ENCODE results near the gene HNRNPA3. TPM values are rescaled to one million over a fixed set of nuclear protein-coding genes. Genes with fewer than 3 reads are reported as not detected.

The HNRNPA3 gene
- total and polyA plus RNA-seq, 2 of the 13 experiments (the other 11 are each of a cell fraction or from before 2014, with no cell fraction given) = 73.3 to 97.7 TPM

DNA sequence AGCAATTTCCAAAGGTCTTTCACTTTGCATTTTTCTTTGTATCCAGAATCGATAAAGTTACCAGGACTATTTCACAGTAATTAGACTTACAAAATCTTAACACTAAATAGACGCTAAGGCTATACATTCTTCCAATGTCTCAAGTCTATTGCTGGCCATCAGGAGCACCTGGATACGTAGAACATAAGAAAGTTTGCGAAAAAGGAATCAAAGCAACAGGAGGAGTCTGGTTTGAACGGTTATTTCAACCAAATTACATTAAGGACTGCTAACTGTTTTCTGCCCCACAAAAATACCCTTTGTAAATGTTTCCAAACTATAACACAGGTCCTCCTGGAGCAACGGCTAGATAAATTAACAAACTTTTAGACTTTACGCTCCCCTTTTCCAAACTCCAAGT is 1.4 kb upstream of the HNRNPA3 start:
- peak overlapping the region; percentile 99 for H3K9ac ChIP-seq (ENCODE audit: insufficient read depth, low read depth, low read length)
- no TSS peak for BruUV-seq (replicated peaks)
- H3K36me3 ChIP-seq (replicated peaks in 1 of 2; ENCODE audit: control insufficient read depth in 1 of 2, insufficient read depth in 2 of 2, low read length in 2 of 2) = peaks cover 4 to 9% of the 10 kb centered on the region in 2 experiments
- DNase-seq (ENCODE audit: low spot score) = no peak
- H4K20me1 ChIP-seq (ENCODE audit: insufficient read depth, low read length) = peaks cover 29% of the 10 kb centered on the region
- no peak for ATAC-seq
- peaks cover 55% of the 10 kb centered on the region for H3K79me2 ChIP-seq (ENCODE audit: insufficient read depth, low read length)
- 2% methylated on average over 7 of the region's 7 CpGs for WGBS (ENCODE audit: low lambda C conversion rate)
- H3K27me3 ChIP-seq (ENCODE audit: control insufficient read depth in 1 of 2, insufficient read depth in 2 of 2, low read length in 2 of 2) = no peaks in the 10 kb centered on the region; a peak in 1 of 5 replicates
- H3K4me2 ChIP-seq (ENCODE audit: low read depth, low read length) = peak overlapping the region; percentile 90
- POLR2A ChIA-PET = interaction anchor here (0.9 to 1.7 kb wide), 20 partner anchors 9 to 187 kb away, joined by 3 to 61 read pairs (median 14); partner anchors contain the start of gene NFE2L2
- CTCF ChIA-PET (ENCODE audit: low intra/inter-chr PET ratio, low total read pairs) = no interaction called here
- no peaks in the 10 kb centered on the region for H3K9me3 ChIP-seq (ENCODE audit: low read length)
- H3K4me3 ChIP-seq (replicated peaks in 1 of 3; ENCODE audit: insufficient read depth in 1 of 3, low read depth in 2 of 3, low read length in 3 of 3) = peak overlapping the region; percentile 58 to 86 (median 72)
- intact Hi-C loops (cut with micrococcal nuclease; ENCODE audit: unreplicated experiment) (no loop called here), in situ Hi-C loops (cut with HindIII; ENCODE audit: extremely low pct_ligation_motif_present, low pct_unique_long_range_greater_than_20kb) (loop anchor here (5.0 kb wide), 2 partner anchors 44 to 51 kb away; partner anchors contain the start of gene NFE2L2)
- no peak for FAIRE-seq
- H3K4me1 ChIP-seq (ENCODE audit: insufficient read depth, low read length) = peaks cover 41% of the 10 kb centered on the region
- no peak overlapping the region for H2AFZ ChIP-seq (ENCODE audit: low read length)
- H3K27ac ChIP-seq (ENCODE audit: extremely low read length, insufficient read depth, low read length) = peak overlapping the region; percentile 97
- TF ChIP-seq SALL2 (CRISPR knock-in tag; IDR thresholded peaks at IDR 0.05) (no peak), ZNF205 (CRISPR knock-in tag; IDR thresholded peaks at IDR 0.05) (no peak), ZNF710 (CRISPR knock-in tag; IDR thresholded peaks at IDR 0.05; ENCODE audit: borderline replicate concordance) (no peak), YEATS2 (CRISPR knock-in tag; IDR thresholded peaks at IDR 0.05; ENCODE audit: borderline replicate concordance) (no peak), CTCF (CRISPR knock-in tag; IDR thresholded peaks at IDR 0.05) (no peak), ZNF597 (CRISPR knock-in tag; IDR thresholded peaks at IDR 0.05) (no peak), SAP130 (CRISPR knock-in tag; IDR thresholded peaks at IDR 0.05; ENCODE audit: low read depth) (no peak), NCOA2 (CRISPR knock-in tag; IDR thresholded peaks at IDR 0.05) (no peak), ZNF672 (CRISPR knock-in tag; IDR thresholded peaks at IDR 0.05) (no peak), SMAD9 (CRISPR knock-in tag; IDR thresholded peaks at IDR 0.05) (no peak), ZGPAT (CRISPR knock-in tag; IDR thresholded peaks at IDR 0.05) (no peak), KMT2B (CRISPR knock-in tag; IDR thresholded peaks at IDR 0.05) (no peak), DRAP1 (CRISPR knock-in tag; IDR thresholded peaks at IDR 0.05) (0 out of 2 replicates have a peak, but pooled peaks have one; percentile 5), ZEB1 (IDR thresholded peaks at IDR 0.05; ENCODE audit: insufficient replicate concordance, low read depth) (peak; percentile 4)
- TF ChIP-seq, protein P1, sequence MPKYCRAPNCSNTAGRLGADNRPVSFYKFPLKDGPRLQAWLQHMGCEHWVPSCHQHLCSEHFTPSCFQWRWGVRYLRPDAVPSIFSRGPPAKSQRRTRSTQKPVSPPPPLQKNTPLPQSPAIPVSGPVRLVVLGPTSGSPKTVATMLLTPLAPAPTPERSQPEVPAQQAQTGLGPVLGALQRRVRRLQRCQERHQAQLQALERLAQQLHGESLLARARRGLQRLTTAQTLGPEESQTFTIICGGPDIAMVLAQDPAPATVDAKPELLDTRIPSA (CRISPR knock-in tag; IDR thresholded peaks at IDR 0.05; ENCODE audit: borderline replicate concordance) = no peak
- TF ChIP-seq, protein P2, sequence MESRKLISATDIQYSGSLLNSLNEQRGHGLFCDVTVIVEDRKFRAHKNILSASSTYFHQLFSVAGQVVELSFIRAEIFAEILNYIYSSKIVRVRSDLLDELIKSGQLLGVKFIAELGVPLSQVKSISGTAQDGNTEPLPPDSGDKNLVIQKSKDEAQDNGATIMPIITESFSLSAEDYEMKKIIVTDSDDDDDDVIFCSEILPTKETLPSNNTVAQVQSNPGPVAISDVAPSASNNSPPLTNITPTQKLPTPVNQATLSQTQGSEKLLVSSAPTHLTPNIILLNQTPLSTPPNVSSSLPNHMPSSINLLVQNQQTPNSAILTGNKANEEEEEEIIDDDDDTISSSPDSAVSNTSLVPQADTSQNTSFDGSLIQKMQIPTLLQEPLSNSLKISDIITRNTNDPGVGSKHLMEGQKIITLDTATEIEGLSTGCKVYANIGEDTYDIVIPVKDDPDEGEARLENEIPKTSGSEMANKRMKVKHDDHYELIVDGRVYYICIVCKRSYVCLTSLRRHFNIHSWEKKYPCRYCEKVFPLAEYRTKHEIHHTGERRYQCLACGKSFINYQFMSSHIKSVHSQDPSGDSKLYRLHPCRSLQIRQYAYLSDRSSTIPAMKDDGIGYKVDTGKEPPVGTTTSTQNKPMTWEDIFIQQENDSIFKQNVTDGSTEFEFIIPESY (CRISPR knock-in tag; IDR thresholded peaks at IDR 0.05) = no peak

Data from HepG2 (cell line).